ENCODE results near the gene OR11H12.
"Not testable (repeated sequence)": the region's sequence is repeated elsewhere in the genome, so short reads cannot be mapped to it uniquely, and the experiment has no call there.

The OR11H12 gene, protein sequence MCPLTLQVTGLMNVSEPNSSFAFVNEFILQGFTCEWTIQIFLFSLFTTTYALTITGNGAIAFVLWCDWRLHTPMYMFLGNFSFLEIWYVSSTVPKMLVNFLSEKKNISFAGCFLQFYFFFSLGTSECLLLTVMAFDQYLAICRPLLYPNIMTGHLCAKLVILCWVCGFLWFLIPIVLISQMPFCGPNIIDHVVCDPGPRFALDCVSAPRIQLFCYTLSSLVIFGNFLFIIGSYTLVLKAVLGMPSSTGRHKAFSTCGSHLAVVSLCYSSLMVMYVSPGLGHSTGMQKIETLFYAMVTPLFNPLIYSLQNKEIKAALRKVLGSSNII

GRCh38 chr14:18600817-18601216 lies at the start of gene OR11H12:
Gene OR11H12 (plus strand): TSS chr14:18601117. CDS start chr14:18601117, 0 bp downstream.
- intact Hi-C loops (cut with DNase I; ENCODE audit: low total_unique reads); H3K9me3 ChIP-seq; H3K36me3 ChIP-seq; H3K27ac ChIP-seq; H3K27me3 ChIP-seq; H3K4me3 ChIP-seq; DNase-seq; H3K4me1 ChIP-seq: not testable (repeated sequence)

DNA sequence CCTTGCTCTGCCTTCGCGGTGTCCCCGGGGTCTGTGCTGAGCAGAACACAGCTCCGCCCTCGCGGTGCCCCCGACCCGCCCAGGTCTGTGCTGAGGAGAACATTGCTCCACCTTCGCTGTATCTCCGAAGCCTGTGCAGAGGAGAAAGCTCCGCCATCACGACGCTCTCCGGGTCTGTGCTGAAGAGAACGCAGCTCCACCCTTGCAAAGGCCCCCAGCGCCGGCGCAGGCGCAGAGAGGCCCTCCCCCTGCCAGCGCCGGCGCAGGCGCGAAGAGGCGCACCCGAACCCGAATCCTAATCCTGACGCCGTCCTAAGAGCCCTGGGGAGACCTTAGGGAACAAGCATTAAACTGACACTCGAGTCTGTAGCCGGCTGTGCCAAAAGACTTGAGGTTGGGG lies 18.0 kb upstream of the OR11H12 start:
- H3K9me3 ChIP-seq; H3K27ac ChIP-seq; H3K27me3 ChIP-seq; DNase-seq; intact Hi-C loops (cut with DNase I; ENCODE audit: low total_unique reads); H3K4me3 ChIP-seq; H3K4me1 ChIP-seq; H3K36me3 ChIP-seq: not testable (repeated sequence)

GRCh38 chr14:18626610-18627213 lies 25.8 kb downstream of the OR11H12 start:
- H3K27ac ChIP-seq; H3K4me1 ChIP-seq; H3K9me3 ChIP-seq; H3K27me3 ChIP-seq; intact Hi-C loops (cut with DNase I; ENCODE audit: low total_unique reads); H3K36me3 ChIP-seq; H3K4me3 ChIP-seq; DNase-seq: not testable (repeated sequence)

DNA sequence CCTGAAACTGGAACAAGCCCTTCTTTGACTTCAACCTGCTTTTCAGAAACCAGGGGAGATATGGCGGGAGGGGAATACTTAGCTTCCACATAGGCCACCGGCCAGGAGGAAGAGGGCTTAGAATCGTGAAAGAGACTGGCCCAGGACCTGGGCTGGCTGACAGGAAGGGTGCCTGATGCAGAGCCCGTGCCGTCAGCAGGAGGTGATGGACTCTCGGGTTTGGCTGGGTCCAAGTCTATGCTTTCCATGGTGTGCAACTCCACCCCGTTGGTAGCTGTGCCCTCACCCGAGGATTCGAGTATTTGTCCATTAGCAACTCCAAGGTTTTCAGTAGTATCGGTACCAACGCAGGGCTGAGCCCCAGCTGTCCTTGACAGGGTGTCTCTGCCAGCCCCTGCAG lies 35.1 kb downstream of the OR11H12 start:
- H3K27me3 ChIP-seq; H3K4me1 ChIP-seq; intact Hi-C loops (cut with DNase I; ENCODE audit: low total_unique reads); DNase-seq; H3K4me3 ChIP-seq; H3K36me3 ChIP-seq; H3K9me3 ChIP-seq; H3K27ac ChIP-seq: not testable (repeated sequence)

- DNase-seq; H3K27ac ChIP-seq; H3K4me1 ChIP-seq; H3K9me3 ChIP-seq; H3K27me3 ChIP-seq; H3K4me3 ChIP-seq; H3K36me3 ChIP-seq; intact Hi-C loops (cut with DNase I; ENCODE audit: low total_unique reads): not testable (repeated sequence)
Measured at GRCh38 chr14:18638032-18638431, 37.1 kb downstream of the OR11H12 start.

DNA sequence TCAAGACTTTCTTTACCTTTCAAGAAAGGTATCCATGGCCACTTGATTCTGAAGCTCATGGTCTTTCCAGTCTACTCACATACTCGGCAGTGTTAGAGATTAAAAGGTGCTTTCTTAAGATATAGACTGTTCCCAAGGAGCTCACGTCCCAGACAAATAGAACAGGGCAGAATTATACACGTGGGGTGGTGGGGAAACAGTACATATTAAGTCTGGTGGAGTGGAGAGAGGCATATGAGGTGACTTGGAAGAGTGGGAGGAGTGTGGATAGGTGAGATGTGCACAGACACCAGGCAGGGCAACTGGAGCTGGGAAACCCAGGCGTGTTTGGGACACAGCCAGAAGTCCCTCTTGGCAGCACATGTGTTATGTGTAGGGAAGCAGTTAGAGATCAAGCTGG lies 37.9 kb downstream of the OR11H12 start:
- H3K9me3 ChIP-seq; H3K27me3 ChIP-seq; H3K4me3 ChIP-seq; H3K36me3 ChIP-seq; H3K4me1 ChIP-seq; DNase-seq; intact Hi-C loops (cut with DNase I; ENCODE audit: low total_unique reads); H3K27ac ChIP-seq: not testable (repeated sequence)

GRCh38 chr14:18646075-18646730 lies 45.3 kb downstream of the OR11H12 start:
- H3K9me3 ChIP-seq; intact Hi-C loops (cut with DNase I; ENCODE audit: low total_unique reads); H3K27me3 ChIP-seq; H3K27ac ChIP-seq; H3K4me1 ChIP-seq; H3K4me3 ChIP-seq; H3K36me3 ChIP-seq; DNase-seq: not testable (repeated sequence)
